ENCODE data around the gene ATP1A4. TPM values are rescaled to one million over a fixed set of nuclear protein-coding genes. Genes with fewer than 3 reads are reported as not detected.

Gene ATP1A4
- total and polyA plus RNA-seq, 4 experiments from 2014 or later = not detected

DNA sequence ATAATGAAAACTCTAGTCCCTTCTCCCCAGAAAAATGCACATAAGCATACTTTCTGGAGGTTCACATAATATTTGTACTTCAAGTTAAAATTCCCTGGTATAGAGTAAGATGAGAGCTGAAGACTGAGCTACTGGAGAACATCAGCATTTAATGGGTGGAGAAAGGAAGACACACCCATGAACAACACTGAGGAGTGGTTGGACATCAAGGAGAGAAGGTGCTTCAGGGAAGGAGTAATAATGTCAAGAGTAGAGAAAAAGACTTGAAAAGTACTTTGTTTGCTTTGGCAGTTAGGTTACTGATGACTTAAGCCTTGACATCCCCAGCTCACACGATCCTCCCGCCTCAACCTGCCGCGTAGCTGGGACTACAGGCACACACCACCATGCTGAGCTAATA, 75.6 kb downstream of the ATP1A4 start:
- no peak overlapping the region for H3K27ac ChIP-seq (ENCODE audit: low read depth, low read length)
- no peaks in the 10 kb centered on the region for H3K4me1 ChIP-seq (ENCODE audit: insufficient read depth, low read length)
- H3K4me1 Mint-ChIP-seq = no peaks in the 10 kb centered on the region
- H3K9me3 Mint-ChIP-seq = no peaks in the 10 kb centered on the region
- no peaks in the 10 kb centered on the region for H3K9me3 ChIP-seq (ENCODE audit: control insufficient read depth in 1 of 2, low read length in 2 of 2)
- H3K27me3 Mint-ChIP-seq = no peaks in the 10 kb centered on the region
- no peak for DNase-seq
- H3K27me3 ChIP-seq (ENCODE audit: insufficient read depth, low read length) = no peaks in the 10 kb centered on the region
- H3K36me3 Mint-ChIP-seq = peaks cover 61 to 63% of the 10 kb centered on the region in 2 donors
- CTCF ChIA-PET (ENCODE audit: partially characterized antibody) = interaction anchor here (0.9 to 1.0 kb wide), 2 partner anchors 25 to 142 kb away, joined by 3 read pairs; no protein-coding TSS in a partner anchor
- intact Hi-C loops (cut with micrococcal nuclease) = no loop called here
- H3K4me3 ChIP-seq (ENCODE audit: low read length in 2 of 2) = no peak overlapping the region
- H3K36me3 ChIP-seq (ENCODE audit: insufficient read depth, low read length) = peaks cover 90% of the 10 kb centered on the region
- H3K27ac Mint-ChIP-seq = peak overlapping the region in 1 of 7 donors; percentile 22
- H3K4me3 Mint-ChIP-seq = no peak overlapping the region
- POLR2A ChIA-PET (ENCODE audit: partially characterized antibody) = interaction anchor here (0.5 to 1.1 kb wide), 2 partner anchors 9 to 64 kb away, joined by 3 read pairs; no protein-coding TSS in a partner anchor

- no peaks in the 10 kb centered on the region for H3K27me3 ChIP-seq (ENCODE audit: insufficient read depth, low read length)
- no peaks in the 10 kb centered on the region for H3K4me1 ChIP-seq (ENCODE audit: insufficient read depth, low read length)
- H3K4me3 ChIP-seq (ENCODE audit: low read length in 2 of 2) = no peak overlapping the region
- Mint-ChIP-seq H3K4me3 (no peak overlapping the region), H3K27ac (no peak overlapping the region), H3K4me1 (peaks cover 0 to under 1% (median 0%) of the 10 kb centered on the region in 4 donors), H3K9me3 (no peaks in the 10 kb centered on the region), H3K36me3 (peaks cover 55 to 60% of the 10 kb centered on the region in 2 donors), H3K27me3 (no peaks in the 10 kb centered on the region)
- H3K9me3 ChIP-seq (ENCODE audit: control insufficient read depth in 1 of 2, low read length in 2 of 2) = no peaks in the 10 kb centered on the region
- POLR2A ChIA-PET (ENCODE audit: partially characterized antibody) = interaction anchor here (1.1 kb wide), 1 partner anchor 64 kb away, joined by 3 read pairs; no protein-coding TSS in a partner anchor
- intact Hi-C loops (cut with micrococcal nuclease) = no loop called here
- H3K36me3 ChIP-seq (ENCODE audit: insufficient read depth, low read length) = peaks cover 85% of the 10 kb centered on the region
- DNase-seq = no peak
- CTCF ChIA-PET (ENCODE audit: partially characterized antibody) = interaction anchor here (1.0 to 3.1 kb wide), 3 partner anchors 18 to 64 kb away, joined by 3 to 14 read pairs (median 3); no protein-coding TSS in a partner anchor
- H3K27ac ChIP-seq (ENCODE audit: low read depth, low read length) = no peak overlapping the region
Measured at GRCh38 chr1:160227561-160227960, 76.2 kb downstream of the ATP1A4 start.

DNA sequence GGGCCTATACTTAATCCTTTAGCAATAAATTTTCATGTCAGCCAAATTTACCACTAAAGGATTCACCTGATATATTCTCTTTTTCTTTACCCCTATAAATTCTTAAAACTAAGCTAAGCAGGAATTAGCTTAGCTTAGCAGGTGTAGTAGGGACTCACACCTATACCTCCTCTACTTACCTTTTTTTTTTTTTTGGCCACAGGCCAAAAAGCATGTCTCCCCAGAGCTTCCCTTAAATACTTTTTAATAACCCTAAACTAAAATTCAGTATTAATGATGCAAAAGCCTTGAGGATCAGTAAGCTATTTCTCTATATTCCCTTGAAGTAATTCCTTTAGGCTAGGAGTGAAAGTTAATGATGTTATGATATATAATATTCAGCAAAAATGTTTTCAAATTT, 77.0 kb downstream of the ATP1A4 start:
- intact Hi-C loops (cut with micrococcal nuclease) = no loop called here
- Histone ChIP-seq H3K36me3 (ENCODE audit: insufficient read depth, low read length) (peaks cover 76% of the 10 kb centered on the region), H3K4me3 (ENCODE audit: low read length in 2 of 2) (no peak overlapping the region), H3K27me3 (ENCODE audit: insufficient read depth, low read length) (no peaks in the 10 kb centered on the region), H3K9me3 (ENCODE audit: control insufficient read depth in 1 of 2, low read length in 2 of 2) (no peaks in the 10 kb centered on the region), H3K4me1 (ENCODE audit: insufficient read depth, low read length) (no peaks in the 10 kb centered on the region), H3K27ac (ENCODE audit: low read depth, low read length) (no peak overlapping the region)
- Mint-ChIP-seq H3K4me3 (no peak overlapping the region), H3K9me3 (no peaks in the 10 kb centered on the region), H3K27ac (peak overlapping the region in 2 of 7 donors; percentile 38 to 79), H3K36me3 (peaks cover 52 to 58% of the 10 kb centered on the region in 2 donors), H3K4me1 (peaks cover 0 to 9% (median 4%) of the 10 kb centered on the region in 4 donors), H3K27me3 (no peaks in the 10 kb centered on the region)
- CTCF ChIA-PET (ENCODE audit: partially characterized antibody) = interaction anchor here (0.7 to 3.1 kb wide), 8 partner anchors 9 to 221 kb away, joined by 3 to 14 read pairs (median 3); no protein-coding TSS in a partner anchor
- no peak for DNase-seq
- POLR2A ChIA-PET (ENCODE audit: partially characterized antibody) = interaction anchor here (0.9 to 1.1 kb wide), 3 partner anchors 33 to 64 kb away, joined by 3 read pairs; no protein-coding TSS in a partner anchor

DNA sequence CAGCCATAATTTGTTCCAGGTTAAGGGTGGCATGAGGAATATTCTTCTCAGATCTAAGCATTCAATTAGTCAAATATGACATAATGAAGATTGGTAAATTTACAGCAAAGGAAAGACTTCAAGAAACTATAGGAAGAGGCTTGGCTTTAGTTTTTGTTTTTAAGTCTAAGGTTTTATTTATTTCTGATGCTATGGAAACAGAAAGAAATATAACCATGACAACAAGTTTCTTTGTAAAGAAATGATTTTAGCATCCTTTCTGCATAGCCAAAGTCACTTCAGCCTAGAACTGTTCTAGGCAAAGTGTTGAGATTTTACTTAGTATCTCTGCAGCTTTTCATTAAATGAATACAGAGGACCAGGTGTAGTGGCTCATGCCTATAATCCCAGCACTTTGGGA, 81.5 kb downstream of the ATP1A4 start:
- H3K4me1 Mint-ChIP-seq = peaks cover 10 to 14% (median 12%) of the 10 kb centered on the region in 4 donors
- H3K9me3 ChIP-seq (ENCODE audit: control insufficient read depth in 1 of 2, low read length in 2 of 2) = no peaks in the 10 kb centered on the region
- peak in 3 of 5 donors; percentile 5 to 12 (median 6) for DNase-seq
- ChIA-PET CTCF (ENCODE audit: partially characterized antibody) (interaction anchor here (0.7 to 4.8 kb wide), 5 partner anchors 10 to 100 kb away, joined by 3 to 26 read pairs (median 5); no protein-coding TSS in a partner anchor), POLR2A (ENCODE audit: partially characterized antibody) (interaction anchor here (0.7 to 1.1 kb wide), 2 partner anchors 27 to 29 kb away, joined by 3 read pairs; partner anchors contain the start of gene DCAF8)
- H3K27ac Mint-ChIP-seq = peak overlapping the region in 5 of 7 donors; percentile 10 to 65 (median 49)
- H3K4me3 ChIP-seq (ENCODE audit: low read length in 2 of 2) = no peak overlapping the region
- H3K27me3 ChIP-seq (ENCODE audit: insufficient read depth, low read length) = no peaks in the 10 kb centered on the region
- no peak overlapping the region for H3K4me3 Mint-ChIP-seq
- H3K9me3 Mint-ChIP-seq = no peaks in the 10 kb centered on the region
- intact Hi-C loops (cut with micrococcal nuclease) = no loop called here
- H3K27ac ChIP-seq (ENCODE audit: low read depth, low read length) = no peak overlapping the region
- peaks cover 46 to 78% of the 10 kb centered on the region in 2 donors for H3K36me3 Mint-ChIP-seq
- peaks cover 56% of the 10 kb centered on the region for H3K36me3 ChIP-seq (ENCODE audit: insufficient read depth, low read length)
- no peaks in the 10 kb centered on the region for H3K27me3 Mint-ChIP-seq
- peaks cover 6% of the 10 kb centered on the region for H3K4me1 ChIP-seq (ENCODE audit: insufficient read depth, low read length)

Other genes with a start within 250 kb of the ATP1A4 start
- 100 to 1,000 TPM; 196 to 207 TPM for gene TAGLN2, start 226.1 kb upstream of the ATP1A4 start, total RNA-seq
- gene TAGLN2, start 226.1 kb upstream of the ATP1A4 start, polyA plus RNA-seq = 1,000 to 10,000 TPM; 1,014 to 1,289 TPM
- not detected for gene IGSF9, start 206.0 kb upstream of the ATP1A4 start, total RNA-seq
- gene IGSF9, start 206.0 kb upstream of the ATP1A4 start, polyA plus RNA-seq = not detected
- not detected for gene SLAMF9, start 197.4 kb upstream of the ATP1A4 start, total RNA-seq
- gene SLAMF9, start 197.4 kb upstream of the ATP1A4 start, polyA plus RNA-seq = not detected
- 10 to 100 TPM; 11.7 to 12.3 TPM for gene PIGM, start 119.6 kb upstream of the ATP1A4 start, total RNA-seq
- 1 to 10 TPM; 2.9 to 3.5 TPM for gene PIGM, start 119.6 kb upstream of the ATP1A4 start, polyA plus RNA-seq
- gene KCNJ10, start 81.4 kb upstream of the ATP1A4 start, total RNA-seq = not detected
- gene KCNJ10, start 81.4 kb upstream of the ATP1A4 start, polyA plus RNA-seq = under 1 TPM in 1 of 2 donors, not detected in 1; 0.08 TPM
- gene KCNJ9, start 70.1 kb upstream of the ATP1A4 start, total RNA-seq = not detected
- not detected for gene KCNJ9, start 70.1 kb upstream of the ATP1A4 start, polyA plus RNA-seq
- 10 to 100 TPM; 48.8 to 51.2 TPM for gene IGSF8, start 53.0 kb upstream of the ATP1A4 start, total RNA-seq
- 10 to 100 TPM; 36.8 to 46.9 TPM for gene IGSF8, start 53.0 kb upstream of the ATP1A4 start, polyA plus RNA-seq
- not detected for gene ATP1A2, start 35.8 kb upstream of the ATP1A4 start, total RNA-seq
- not detected for gene ATP1A2, start 35.8 kb upstream of the ATP1A4 start, polyA plus RNA-seq
- gene CASQ1, start 39.0 kb downstream of the ATP1A4 start, total RNA-seq = not detected
- not detected for gene CASQ1, start 39.0 kb downstream of the ATP1A4 start, polyA plus RNA-seq
- 10 to 100 TPM; 23.1 to 25.1 TPM for gene PEA15, start 53.8 kb downstream of the ATP1A4 start, total RNA-seq
- 10 to 100 TPM in 1 of 2 donors, 1 to 10 TPM in 1; 7.6 to 10.0 TPM for gene PEA15, start 53.8 kb downstream of the ATP1A4 start, polyA plus RNA-seq
- 100 to 1,000 TPM; 211 to 223 TPM for gene DCAF8, start 110.9 kb downstream of the ATP1A4 start, total RNA-seq
- gene DCAF8, start 110.9 kb downstream of the ATP1A4 start, polyA plus RNA-seq = 10 to 100 TPM; 57.5 to 67.8 TPM
- 10 to 100 TPM; 53.5 to 60.6 TPM for gene PEX19, start 133.5 kb downstream of the ATP1A4 start, total RNA-seq
- gene PEX19, start 133.5 kb downstream of the ATP1A4 start, polyA plus RNA-seq = 10 to 100 TPM; 41.2 to 84.0 TPM
- gene COPA, start 191.6 kb downstream of the ATP1A4 start, total RNA-seq = 100 to 1,000 TPM; 128 to 132 TPM
- 100 to 1,000 TPM; 115 to 150 TPM for gene COPA, start 191.6 kb downstream of the ATP1A4 start, polyA plus RNA-seq
- 10 to 100 TPM; 62.2 to 68.0 TPM for gene NCSTN, start 191.8 kb downstream of the ATP1A4 start, total RNA-seq
- gene NCSTN, start 191.8 kb downstream of the ATP1A4 start, polyA plus RNA-seq = 10 to 100 TPM; 68.1 to 93.1 TPM
- under 1 TPM; 0.41 to 0.42 TPM for gene NHLH1, start 215.5 kb downstream of the ATP1A4 start, total RNA-seq
- not detected for gene NHLH1, start 215.5 kb downstream of the ATP1A4 start, polyA plus RNA-seq
- not detected for gene VANGL2, start 249.0 kb downstream of the ATP1A4 start, total RNA-seq
- gene VANGL2, start 249.0 kb downstream of the ATP1A4 start, polyA plus RNA-seq = not detected

All from CD4-positive, alpha-beta memory T cell (primary cell).